ENCODE data around the gene KIAA1755. TPM values are rescaled to one million over a fixed set of nuclear protein-coding genes. Genes with fewer than 3 reads are reported as not detected.

KIAA1755 gene
- total and polyA plus RNA-seq, 9 of the 15 experiments (the other 6 are each of a cell fraction or from before 2014, with no cell fraction given), result not detected

DNA sequence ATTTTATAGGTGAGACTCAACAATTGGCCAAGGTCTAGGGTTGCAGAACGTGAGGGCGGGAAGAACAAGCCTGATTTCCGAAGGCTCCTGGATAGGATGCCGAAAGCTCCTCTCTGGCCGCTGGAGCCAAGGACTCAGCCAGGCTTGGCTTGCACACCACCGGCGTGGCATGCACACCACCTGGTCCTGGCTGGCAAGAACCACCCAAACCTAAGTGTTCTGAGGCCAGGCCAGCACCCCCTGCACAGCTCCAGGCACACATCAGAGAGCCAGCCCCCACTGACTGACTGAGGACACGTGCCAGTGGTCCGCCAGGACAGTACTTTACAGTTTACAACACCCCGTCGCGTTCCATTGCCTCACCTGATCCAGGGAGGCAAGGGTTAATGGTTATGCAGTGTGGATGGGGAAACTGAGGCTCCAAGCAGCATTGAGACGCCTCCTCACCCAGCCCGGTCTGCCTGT, 95.9 kb downstream of the KIAA1755 start (continued):
- TF ChIP-seq, protein P1, sequence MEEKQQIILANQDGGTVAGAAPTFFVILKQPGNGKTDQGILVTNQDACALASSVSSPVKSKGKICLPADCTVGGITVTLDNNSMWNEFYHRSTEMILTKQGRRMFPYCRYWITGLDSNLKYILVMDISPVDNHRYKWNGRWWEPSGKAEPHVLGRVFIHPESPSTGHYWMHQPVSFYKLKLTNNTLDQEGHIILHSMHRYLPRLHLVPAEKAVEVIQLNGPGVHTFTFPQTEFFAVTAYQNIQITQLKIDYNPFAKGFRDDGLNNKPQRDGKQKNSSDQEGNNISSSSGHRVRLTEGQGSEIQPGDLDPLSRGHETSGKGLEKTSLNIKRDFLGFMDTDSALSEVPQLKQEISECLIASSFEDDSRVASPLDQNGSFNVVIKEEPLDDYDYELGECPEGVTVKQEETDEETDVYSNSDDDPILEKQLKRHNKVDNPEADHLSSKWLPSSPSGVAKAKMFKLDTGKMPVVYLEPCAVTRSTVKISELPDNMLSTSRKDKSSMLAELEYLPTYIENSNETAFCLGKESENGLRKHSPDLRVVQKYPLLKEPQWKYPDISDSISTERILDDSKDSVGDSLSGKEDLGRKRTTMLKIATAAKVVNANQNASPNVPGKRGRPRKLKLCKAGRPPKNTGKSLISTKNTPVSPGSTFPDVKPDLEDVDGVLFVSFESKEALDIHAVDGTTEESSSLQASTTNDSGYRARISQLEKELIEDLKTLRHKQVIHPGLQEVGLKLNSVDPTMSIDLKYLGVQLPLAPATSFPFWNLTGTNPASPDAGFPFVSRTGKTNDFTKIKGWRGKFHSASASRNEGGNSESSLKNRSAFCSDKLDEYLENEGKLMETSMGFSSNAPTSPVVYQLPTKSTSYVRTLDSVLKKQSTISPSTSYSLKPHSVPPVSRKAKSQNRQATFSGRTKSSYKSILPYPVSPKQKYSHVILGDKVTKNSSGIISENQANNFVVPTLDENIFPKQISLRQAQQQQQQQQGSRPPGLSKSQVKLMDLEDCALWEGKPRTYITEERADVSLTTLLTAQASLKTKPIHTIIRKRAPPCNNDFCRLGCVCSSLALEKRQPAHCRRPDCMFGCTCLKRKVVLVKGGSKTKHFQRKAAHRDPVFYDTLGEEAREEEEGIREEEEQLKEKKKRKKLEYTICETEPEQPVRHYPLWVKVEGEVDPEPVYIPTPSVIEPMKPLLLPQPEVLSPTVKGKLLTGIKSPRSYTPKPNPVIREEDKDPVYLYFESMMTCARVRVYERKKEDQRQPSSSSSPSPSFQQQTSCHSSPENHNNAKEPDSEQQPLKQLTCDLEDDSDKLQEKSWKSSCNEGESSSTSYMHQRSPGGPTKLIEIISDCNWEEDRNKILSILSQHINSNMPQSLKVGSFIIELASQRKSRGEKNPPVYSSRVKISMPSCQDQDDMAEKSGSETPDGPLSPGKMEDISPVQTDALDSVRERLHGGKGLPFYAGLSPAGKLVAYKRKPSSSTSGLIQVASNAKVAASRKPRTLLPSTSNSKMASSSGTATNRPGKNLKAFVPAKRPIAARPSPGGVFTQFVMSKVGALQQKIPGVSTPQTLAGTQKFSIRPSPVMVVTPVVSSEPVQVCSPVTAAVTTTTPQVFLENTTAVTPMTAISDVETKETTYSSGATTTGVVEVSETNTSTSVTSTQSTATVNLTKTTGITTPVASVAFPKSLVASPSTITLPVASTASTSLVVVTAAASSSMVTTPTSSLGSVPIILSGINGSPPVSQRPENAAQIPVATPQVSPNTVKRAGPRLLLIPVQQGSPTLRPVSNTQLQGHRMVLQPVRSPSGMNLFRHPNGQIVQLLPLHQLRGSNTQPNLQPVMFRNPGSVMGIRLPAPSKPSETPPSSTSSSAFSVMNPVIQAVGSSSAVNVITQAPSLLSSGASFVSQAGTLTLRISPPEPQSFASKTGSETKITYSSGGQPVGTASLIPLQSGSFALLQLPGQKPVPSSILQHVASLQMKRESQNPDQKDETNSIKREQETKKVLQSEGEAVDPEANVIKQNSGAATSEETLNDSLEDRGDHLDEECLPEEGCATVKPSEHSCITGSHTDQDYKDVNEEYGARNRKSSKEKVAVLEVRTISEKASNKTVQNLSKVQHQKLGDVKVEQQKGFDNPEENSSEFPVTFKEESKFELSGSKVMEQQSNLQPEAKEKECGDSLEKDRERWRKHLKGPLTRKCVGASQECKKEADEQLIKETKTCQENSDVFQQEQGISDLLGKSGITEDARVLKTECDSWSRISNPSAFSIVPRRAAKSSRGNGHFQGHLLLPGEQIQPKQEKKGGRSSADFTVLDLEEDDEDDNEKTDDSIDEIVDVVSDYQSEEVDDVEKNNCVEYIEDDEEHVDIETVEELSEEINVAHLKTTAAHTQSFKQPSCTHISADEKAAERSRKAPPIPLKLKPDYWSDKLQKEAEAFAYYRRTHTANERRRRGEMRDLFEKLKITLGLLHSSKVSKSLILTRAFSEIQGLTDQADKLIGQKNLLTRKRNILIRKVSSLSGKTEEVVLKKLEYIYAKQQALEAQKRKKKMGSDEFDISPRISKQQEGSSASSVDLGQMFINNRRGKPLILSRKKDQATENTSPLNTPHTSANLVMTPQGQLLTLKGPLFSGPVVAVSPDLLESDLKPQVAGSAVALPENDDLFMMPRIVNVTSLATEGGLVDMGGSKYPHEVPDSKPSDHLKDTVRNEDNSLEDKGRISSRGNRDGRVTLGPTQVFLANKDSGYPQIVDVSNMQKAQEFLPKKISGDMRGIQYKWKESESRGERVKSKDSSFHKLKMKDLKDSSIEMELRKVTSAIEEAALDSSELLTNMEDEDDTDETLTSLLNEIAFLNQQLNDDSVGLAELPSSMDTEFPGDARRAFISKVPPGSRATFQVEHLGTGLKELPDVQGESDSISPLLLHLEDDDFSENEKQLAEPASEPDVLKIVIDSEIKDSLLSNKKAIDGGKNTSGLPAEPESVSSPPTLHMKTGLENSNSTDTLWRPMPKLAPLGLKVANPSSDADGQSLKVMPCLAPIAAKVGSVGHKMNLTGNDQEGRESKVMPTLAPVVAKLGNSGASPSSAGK (IDR thresholded peaks at IDR 0.05), result peak; percentile 30
- no peak for TF ChIP-seq FOXJ3 (CRISPR knock-in tag; IDR thresholded peaks at IDR 0.05)
- peak; percentile 37 for TF ChIP-seq CHD1 (IDR thresholded peaks at IDR 0.05; ENCODE audit: low read length)
- TF ChIP-seq, protein P2, sequence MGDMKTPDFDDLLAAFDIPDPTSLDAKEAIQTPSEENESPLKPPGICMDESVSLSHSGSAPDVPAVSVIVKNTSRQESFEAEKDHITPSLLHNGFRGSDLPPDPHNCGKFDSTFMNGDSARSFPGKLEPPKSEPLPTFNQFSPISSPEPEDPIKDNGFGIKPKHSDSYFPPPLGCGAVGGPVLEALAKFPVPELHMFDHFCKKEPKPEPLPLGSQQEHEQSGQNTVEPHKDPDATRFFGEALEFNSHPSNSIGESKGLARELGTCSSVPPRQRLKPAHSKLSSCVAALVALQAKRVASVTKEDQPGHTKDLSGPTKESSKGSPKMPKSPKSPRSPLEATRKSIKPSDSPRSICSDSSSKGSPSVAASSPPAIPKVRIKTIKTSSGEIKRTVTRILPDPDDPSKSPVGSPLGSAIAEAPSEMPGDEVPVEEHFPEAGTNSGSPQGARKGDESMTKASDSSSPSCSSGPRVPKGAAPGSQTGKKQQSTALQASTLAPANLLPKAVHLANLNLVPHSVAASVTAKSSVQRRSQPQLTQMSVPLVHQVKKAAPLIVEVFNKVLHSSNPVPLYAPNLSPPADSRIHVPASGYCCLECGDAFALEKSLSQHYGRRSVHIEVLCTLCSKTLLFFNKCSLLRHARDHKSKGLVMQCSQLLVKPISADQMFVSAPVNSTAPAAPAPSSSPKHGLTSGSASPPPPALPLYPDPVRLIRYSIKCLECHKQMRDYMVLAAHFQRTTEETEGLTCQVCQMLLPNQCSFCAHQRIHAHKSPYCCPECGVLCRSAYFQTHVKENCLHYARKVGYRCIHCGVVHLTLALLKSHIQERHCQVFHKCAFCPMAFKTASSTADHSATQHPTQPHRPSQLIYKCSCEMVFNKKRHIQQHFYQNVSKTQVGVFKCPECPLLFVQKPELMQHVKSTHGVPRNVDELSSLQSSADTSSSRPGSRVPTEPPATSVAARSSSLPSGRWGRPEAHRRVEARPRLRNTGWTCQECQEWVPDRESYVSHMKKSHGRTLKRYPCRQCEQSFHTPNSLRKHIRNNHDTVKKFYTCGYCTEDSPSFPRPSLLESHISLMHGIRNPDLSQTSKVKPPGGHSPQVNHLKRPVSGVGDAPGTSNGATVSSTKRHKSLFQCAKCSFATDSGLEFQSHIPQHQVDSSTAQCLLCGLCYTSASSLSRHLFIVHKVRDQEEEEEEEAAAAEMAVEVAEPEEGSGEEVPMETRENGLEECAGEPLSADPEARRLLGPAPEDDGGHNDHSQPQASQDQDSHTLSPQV (IDR thresholded peaks at IDR 0.05), result no peak
- peak; percentile 41 for TF ChIP-seq BHLHE40 (IDR thresholded peaks at IDR 0.05; ENCODE audit: low read length)
- TF ChIP-seq ESRRA (IDR thresholded peaks at IDR 0.05; ENCODE audit: borderline replicate concordance, low read depth), result no peak
- TF ChIP-seq ZNF668 (CRISPR knock-in tag; IDR thresholded peaks at IDR 0.05), result no peak
- TF ChIP-seq, protein P3, sequence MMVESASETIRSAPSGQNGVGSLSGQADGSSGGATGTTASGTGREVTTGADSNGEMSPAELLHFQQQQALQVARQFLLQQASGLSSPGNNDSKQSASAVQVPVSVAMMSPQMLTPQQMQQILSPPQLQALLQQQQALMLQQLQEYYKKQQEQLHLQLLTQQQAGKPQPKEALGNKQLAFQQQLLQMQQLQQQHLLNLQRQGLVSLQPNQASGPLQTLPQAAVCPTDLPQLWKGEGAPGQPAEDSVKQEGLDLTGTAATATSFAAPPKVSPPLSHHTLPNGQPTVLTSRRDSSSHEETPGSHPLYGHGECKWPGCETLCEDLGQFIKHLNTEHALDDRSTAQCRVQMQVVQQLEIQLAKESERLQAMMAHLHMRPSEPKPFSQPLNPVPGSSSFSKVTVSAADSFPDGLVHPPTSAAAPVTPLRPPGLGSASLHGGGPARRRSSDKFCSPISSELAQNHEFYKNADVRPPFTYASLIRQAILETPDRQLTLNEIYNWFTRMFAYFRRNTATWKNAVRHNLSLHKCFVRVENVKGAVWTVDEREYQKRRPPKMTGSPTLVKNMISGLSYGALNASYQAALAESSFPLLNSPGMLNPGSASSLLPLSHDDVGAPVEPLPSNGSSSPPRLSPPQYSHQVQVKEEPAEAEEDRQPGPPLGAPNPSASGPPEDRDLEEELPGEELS (CRISPR knock-in tag; IDR thresholded peaks at IDR 0.05; ENCODE audit: borderline replicate concordance), result no peak
- no peak for TF ChIP-seq NONO (IDR thresholded peaks at IDR 0.05; ENCODE audit: low read depth in 2 of 2, low read length in 1 of 2)
- TF ChIP-seq ZNF707 (CRISPR knock-in tag; conservative IDR thresholded peaks at IDR 0.05), result no peak

All from K562 (cell line).